Esophagus muscularis mucosa (tissue), 3 donors: ENCODE results near the gene SLC51B.

Experiments used
- POLR2A ChIP-seq: fragments of 450-650 bp; IDR thresholded peaks from one replicate; pipeline ENCODE4 v1.6.1; 2017; ENCODE audit warnings: antibody characterized with exemption, moderate library complexity, mild to moderate bottlenecking, low read depth
- POLR2AphosphoS5 ChIP-seq, 2 donors: sonication (generic); formaldehyde crosslinking; IDR thresholded peaks; one replicate each; pipeline ENCODE4 v1.6.1; 2017; ENCODE audit warnings: antibody characterized with exemption in 2 of 2
- TF ChIP-seq, protein P1 (sequence below), 3 experiments: fragments of 200-600 bp in 2 of 3; fragments of 450-650 bp in 1 of 3; sonication (generic) in 2 of 3; IDR thresholded peaks; one replicate each; pipeline ENCODE4 v1.5.1; 2017 to 2019; ENCODE audit warnings: antibody characterized with exemption in 3 of 3, mild to moderate bottlenecking in 2 of 3, moderate library complexity in 1 of 3

GRCh38 chr15:65077291-65077980 is 32.2 kb downstream of the SLC51B start:
- TF ChIP-seq, protein P1, sequence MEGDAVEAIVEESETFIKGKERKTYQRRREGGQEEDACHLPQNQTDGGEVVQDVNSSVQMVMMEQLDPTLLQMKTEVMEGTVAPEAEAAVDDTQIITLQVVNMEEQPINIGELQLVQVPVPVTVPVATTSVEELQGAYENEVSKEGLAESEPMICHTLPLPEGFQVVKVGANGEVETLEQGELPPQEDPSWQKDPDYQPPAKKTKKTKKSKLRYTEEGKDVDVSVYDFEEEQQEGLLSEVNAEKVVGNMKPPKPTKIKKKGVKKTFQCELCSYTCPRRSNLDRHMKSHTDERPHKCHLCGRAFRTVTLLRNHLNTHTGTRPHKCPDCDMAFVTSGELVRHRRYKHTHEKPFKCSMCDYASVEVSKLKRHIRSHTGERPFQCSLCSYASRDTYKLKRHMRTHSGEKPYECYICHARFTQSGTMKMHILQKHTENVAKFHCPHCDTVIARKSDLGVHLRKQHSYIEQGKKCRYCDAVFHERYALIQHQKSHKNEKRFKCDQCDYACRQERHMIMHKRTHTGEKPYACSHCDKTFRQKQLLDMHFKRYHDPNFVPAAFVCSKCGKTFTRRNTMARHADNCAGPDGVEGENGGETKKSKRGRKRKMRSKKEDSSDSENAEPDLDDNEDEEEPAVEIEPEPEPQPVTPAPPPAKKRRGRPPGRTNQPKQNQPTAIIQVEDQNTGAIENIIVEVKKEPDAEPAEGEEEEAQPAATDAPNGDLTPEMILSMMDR (IDR thresholded peaks at IDR 0.05): no peak
- TF ChIP-seq POLR2AphosphoS5 (IDR thresholded peaks at IDR 0.05) (no peak), POLR2A (no peak)
